Type B pancreatic cell (in vitro differentiated cells): ENCODE measurements around the gene MAML2. TPM values are rescaled to one million over a fixed set of nuclear protein-coding genes. Genes with fewer than 3 reads are reported as not detected.

ENCODE experiments used
- DNase-seq: peaks from one replicate; pipeline ENCODE4 v3.0.0; 2021; ENCODE audit warnings: mixed read lengths; ENCODE audit not compliant: unreplicated experiment; ENCODE audit errors: extremely low spot score
- H3K27ac Mint-ChIP-seq: 2 replicates; pipeline ENCODE4 v1.8.0; 2021; ENCODE audit warnings: mild to moderate bottlenecking, mixed read lengths
- H3K27me3 Mint-ChIP-seq: 2 replicates; pipeline ENCODE4 v1.8.0; 2021; ENCODE audit warnings: mixed read lengths
- H3K36me3 Mint-ChIP-seq: 2 replicates; pipeline ENCODE4 v1.8.0; 2021; ENCODE audit warnings: mixed read lengths
- H3K4me1 Mint-ChIP-seq: one replicate; pipeline ENCODE4 v1.8.0; 2021; ENCODE audit warnings: mixed read lengths; ENCODE audit not compliant: unreplicated experiment
- H3K4me3 Mint-ChIP-seq: 2 replicates; pipeline ENCODE4 v1.8.0; 2021; ENCODE audit warnings: mild to moderate bottlenecking, mixed read lengths
- H3K9me3 Mint-ChIP-seq: 2 replicates; pipeline ENCODE4 v1.8.0; 2021; ENCODE audit warnings: mixed read lengths
- total RNA-seq: library from RNA; stranded (reverse); gene quantifications from 2 replicates; pipeline ENCODE4 v1.2.1, GENCODE V29; 2021; ENCODE audit warnings: low replicate concordance
- TF ChIP-seq, protein P1 (sequence below): fragments of 200-600 bp; sonication (generic); conservative IDR thresholded peaks from 2 replicates; pipeline ENCODE4 v1.5.0; 2021; ENCODE audit warnings: antibody characterized with exemption, mild to moderate bottlenecking

MAML2 gene
- total RNA-seq, 1 donor from 2014 or later = 20.8 TPM

DNA sequence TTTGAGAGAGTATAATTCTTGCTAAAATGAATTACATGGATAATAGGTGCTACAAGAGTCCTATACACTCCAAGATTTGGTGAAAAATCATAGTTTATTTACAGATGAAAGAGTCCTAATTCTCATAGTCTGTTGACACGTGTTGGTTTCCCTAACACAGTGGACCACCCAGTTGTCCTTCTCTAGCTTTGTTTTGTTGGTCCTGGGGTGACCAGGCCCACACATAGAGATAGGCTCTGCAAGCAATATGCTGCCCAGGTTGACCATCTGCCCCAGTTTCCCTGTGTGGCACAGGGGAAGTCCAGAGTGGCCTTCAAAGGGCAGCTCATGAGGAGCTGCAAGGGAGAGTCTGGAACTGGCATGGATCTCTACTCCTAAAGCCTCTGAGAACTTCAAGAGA is 184.9 kb downstream of the MAML2 start:
- Mint-ChIP-seq H3K4me1 (peaks cover 70% of the 10 kb centered on the region), H3K36me3 (no peaks in the 10 kb centered on the region), H3K27ac (peak overlapping the region; percentile 98), H3K9me3 (no peaks in the 10 kb centered on the region), H3K27me3 (no peaks in the 10 kb centered on the region), H3K4me3 (no peak overlapping the region)
- TF ChIP-seq, protein P1, sequence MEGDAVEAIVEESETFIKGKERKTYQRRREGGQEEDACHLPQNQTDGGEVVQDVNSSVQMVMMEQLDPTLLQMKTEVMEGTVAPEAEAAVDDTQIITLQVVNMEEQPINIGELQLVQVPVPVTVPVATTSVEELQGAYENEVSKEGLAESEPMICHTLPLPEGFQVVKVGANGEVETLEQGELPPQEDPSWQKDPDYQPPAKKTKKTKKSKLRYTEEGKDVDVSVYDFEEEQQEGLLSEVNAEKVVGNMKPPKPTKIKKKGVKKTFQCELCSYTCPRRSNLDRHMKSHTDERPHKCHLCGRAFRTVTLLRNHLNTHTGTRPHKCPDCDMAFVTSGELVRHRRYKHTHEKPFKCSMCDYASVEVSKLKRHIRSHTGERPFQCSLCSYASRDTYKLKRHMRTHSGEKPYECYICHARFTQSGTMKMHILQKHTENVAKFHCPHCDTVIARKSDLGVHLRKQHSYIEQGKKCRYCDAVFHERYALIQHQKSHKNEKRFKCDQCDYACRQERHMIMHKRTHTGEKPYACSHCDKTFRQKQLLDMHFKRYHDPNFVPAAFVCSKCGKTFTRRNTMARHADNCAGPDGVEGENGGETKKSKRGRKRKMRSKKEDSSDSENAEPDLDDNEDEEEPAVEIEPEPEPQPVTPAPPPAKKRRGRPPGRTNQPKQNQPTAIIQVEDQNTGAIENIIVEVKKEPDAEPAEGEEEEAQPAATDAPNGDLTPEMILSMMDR = no peak
- no peak for DNase-seq

DNA sequence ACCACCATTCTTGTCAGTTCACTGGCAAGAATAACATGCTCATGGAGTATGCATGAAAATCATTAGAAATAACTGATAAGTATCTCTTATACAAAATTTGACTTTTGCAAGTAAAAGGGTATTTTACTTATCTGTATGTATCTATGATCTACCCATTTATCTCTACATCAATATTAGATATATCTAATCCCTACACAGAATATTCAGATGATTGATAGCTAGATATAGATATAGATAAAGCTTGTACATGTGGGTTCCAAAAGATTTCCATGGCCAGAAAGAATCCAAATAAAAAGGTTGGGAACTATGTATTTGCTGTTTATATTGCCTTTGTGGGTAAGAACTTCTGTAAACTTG is 185.5 kb downstream of the MAML2 start:
- Mint-ChIP-seq H3K4me1 (peaks cover 70% of the 10 kb centered on the region), H3K36me3 (no peaks in the 10 kb centered on the region), H3K9me3 (no peaks in the 10 kb centered on the region), H3K27ac (peak overlapping the region; percentile 98), H3K4me3 (no peak overlapping the region), H3K27me3 (no peaks in the 10 kb centered on the region)
- DNase-seq = no peak
- TF ChIP-seq, protein P1 = no peak

DNA sequence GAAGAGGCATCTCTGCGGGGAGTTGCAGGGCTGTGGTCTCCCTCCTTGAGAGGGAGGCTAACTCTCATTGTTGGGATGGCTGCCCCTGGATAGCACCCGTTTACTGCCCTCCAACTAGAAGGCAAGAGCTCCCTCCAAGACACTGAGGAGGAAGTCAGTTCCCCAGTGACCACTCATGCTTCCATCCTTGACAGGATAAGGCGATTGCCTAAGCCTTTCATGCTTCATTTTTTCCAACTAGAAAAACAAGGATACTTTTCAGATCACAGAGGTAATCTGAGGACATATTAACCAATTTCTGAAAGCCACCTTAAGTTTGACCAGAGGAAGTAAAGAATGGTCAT is 186.6 kb downstream of the MAML2 start:
- H3K9me3 Mint-ChIP-seq = no peaks in the 10 kb centered on the region
- H3K27me3 Mint-ChIP-seq = no peaks in the 10 kb centered on the region
- DNase-seq = no peak
- H3K4me1 Mint-ChIP-seq = peaks cover 65% of the 10 kb centered on the region
- H3K4me3 Mint-ChIP-seq = peak overlapping the region; percentile 64
- H3K36me3 Mint-ChIP-seq = no peaks in the 10 kb centered on the region
- TF ChIP-seq, protein P1 = no peak
- H3K27ac Mint-ChIP-seq = peak overlapping the region; percentile 98

DNA sequence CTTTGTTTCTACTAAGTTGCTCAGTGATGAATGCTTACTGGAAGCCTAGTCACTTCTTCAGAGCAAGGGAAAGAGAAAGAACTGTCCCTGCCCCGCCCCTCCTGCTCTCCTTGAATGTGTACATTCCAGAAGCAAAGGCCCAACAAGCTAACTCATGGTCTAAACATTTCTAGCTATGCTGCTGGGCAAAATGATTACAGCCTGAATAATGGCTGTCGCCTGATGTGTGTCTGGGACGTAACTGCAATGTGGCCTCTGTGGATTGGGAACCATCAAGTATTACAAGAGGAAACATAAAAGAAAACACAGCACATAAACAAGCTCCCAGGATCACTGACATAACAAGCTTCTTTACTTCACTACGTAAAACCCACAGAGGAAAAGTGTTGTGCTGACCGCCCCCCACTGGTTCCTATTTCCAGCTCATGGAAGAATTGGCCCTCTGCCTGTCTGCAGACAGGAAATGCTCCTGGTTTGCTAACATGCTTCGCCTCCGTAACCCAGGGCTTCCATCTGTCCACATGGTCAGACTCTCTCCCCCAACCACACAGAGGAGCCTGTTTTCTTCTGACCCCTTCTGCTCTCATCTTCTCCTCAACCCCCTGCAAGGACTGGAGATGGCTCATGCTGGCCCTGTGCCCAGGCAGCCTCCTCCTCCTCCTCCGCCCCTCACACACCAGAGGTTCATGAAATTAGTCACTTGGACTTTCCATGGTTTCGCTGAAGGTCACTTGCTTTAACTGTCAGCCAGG is 187.2 kb downstream of the MAML2 start:
- peaks cover 60% of the 10 kb centered on the region for H3K4me1 Mint-ChIP-seq
- no peaks in the 10 kb centered on the region for H3K36me3 Mint-ChIP-seq
- DNase-seq = no peak
- H3K4me3 Mint-ChIP-seq = peak overlapping the region; percentile 64
- no peaks in the 10 kb centered on the region for H3K27me3 Mint-ChIP-seq
- TF ChIP-seq, protein P1 = peak; percentile 28
- no peaks in the 10 kb centered on the region for H3K9me3 Mint-ChIP-seq
- H3K27ac Mint-ChIP-seq = peak overlapping the region; percentile 98

DNA sequence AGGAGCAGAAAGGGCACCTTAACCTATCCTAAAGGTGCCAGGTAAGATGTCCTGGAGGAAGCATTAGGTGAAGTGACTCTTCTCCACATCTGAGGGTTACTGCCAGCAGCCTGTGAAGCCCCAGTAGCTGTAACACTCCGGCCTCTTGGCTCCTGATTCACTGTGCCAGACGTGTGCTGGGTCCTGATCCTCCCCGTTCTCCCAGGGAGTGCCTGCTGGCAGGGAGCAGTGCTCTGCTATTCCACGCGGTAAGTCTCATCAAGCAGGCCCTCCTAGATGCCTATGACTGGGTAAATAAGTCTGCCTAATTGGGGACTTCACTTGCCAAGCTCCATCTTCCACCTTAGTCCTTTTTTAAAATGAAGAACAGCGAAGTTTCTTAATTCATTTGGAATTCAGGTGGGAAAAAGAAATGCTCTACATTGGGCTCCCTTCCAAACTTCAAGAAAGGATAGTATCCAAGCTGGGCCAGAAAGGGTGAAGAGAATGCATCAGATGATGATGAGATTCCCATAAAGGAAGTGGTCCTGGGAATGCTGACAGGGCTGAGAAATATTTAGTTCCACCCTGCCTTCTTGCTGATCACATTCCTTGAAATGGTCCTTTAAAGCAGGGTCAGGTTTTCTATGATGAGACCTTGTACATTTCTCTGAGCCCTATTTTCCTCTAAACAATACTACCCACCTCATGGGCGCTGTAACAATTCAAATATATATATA is 188.0 kb downstream of the MAML2 start:
- H3K4me3 Mint-ChIP-seq = no peak overlapping the region
- peak overlapping the region; percentile 98 for H3K27ac Mint-ChIP-seq
- DNase-seq = no peak
- no peaks in the 10 kb centered on the region for H3K36me3 Mint-ChIP-seq
- TF ChIP-seq, protein P1 = no peak
- H3K27me3 Mint-ChIP-seq = no peaks in the 10 kb centered on the region
- no peaks in the 10 kb centered on the region for H3K9me3 Mint-ChIP-seq
- peaks cover 54% of the 10 kb centered on the region for H3K4me1 Mint-ChIP-seq
